ENCODE measurements around the gene SCN9A.

GRCh38 chr2:166328147-166328546 is 47.6 kb downstream of the SCN9A start:
- TF ChIP-seq CTCF (IDR thresholded peaks at IDR 0.05), result no peak
- no peak for TF ChIP-seq POLR2A (IDR thresholded peaks at IDR 0.05)
- TF ChIP-seq POLR2AphosphoS5 (IDR thresholded peaks at IDR 0.05), result no peak
